Measurements from ENCODE around the gene USO1. TPM values are rescaled to one million over a fixed set of nuclear protein-coding genes. Genes with fewer than 3 reads are reported as not detected.

Gene USO1
- total and polyA plus RNA-seq, 2 of the 13 experiments (the other 11 are each of a cell fraction or from before 2014, with no cell fraction given), result 52.2 to 87.7 TPM

DNA sequence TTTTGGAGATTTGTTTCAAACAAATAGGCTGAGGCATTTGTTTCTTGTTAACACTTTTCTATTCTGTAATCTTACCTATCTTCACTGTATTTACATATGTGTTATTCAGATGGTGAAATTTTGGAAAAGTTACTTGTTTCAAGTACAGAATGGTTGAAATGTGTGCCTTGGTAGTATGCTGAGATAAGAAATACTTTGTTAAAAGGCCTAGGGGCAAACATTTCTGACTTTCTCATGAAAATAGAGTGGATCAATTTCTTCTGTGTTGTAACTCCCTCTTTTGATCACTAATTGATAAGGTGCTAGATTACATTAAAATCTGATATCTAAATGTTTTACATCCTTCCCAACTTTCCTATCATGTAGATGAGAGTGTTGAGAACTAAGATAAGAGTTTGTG is 18.1 kb downstream of the USO1 start:
- intact Hi-C loops (cut with micrococcal nuclease; ENCODE audit: unreplicated experiment) (no loop called here), in situ Hi-C loops (cut with HindIII; ENCODE audit: extremely low pct_ligation_motif_present, low pct_unique_long_range_greater_than_20kb) (no loop called here)
- Histone ChIP-seq H3K79me2 (ENCODE audit: insufficient read depth, low read length) (peaks cover 41% of the 10 kb centered on the region), H3K9me3 (ENCODE audit: low read length) (no peaks in the 10 kb centered on the region), H3K36me3 (replicated peaks in 1 of 2; ENCODE audit: control insufficient read depth in 1 of 2, insufficient read depth in 2 of 2, low read length in 2 of 2) (no peaks in the 10 kb centered on the region; a peak in 1 of 5 replicates), H3K4me3 (replicated peaks in 1 of 3; ENCODE audit: insufficient read depth in 1 of 3, low read depth in 2 of 3, low read length in 3 of 3) (no peak overlapping the region), H3K27me3 (ENCODE audit: control insufficient read depth in 1 of 2, insufficient read depth in 2 of 2, low read length in 2 of 2) (no peaks in the 10 kb centered on the region), H4K20me1 (ENCODE audit: insufficient read depth, low read length) (peaks cover 3% of the 10 kb centered on the region; the same call in 1 of the 2 replicates), H3K27ac (ENCODE audit: extremely low read length, insufficient read depth, low read length) (no peak overlapping the region), H2AFZ (ENCODE audit: low read length) (no peak overlapping the region), H3K4me2 (ENCODE audit: low read depth, low read length) (no peak overlapping the region), H3K4me1 (ENCODE audit: insufficient read depth, low read length) (peaks cover 17% of the 10 kb centered on the region), H3K9ac (ENCODE audit: insufficient read depth, low read depth, low read length) (no peak overlapping the region)
- FAIRE-seq (no peak), DNase-seq (ENCODE audit: low spot score) (no peak), ATAC-seq (no peak)
- ChIA-PET POLR2A (no interaction called here), CTCF (ENCODE audit: low intra/inter-chr PET ratio, low total read pairs) (no interaction called here)
- BruUV-seq (replicated peaks), result no TSS peak
- TF ChIP-seq MTERF4 (CRISPR knock-in tag; IDR thresholded peaks at IDR 0.05) (no peak), ZNF841 (CRISPR knock-in tag; IDR thresholded peaks at IDR 0.05; ENCODE audit: borderline replicate concordance) (no peak), RXRB (CRISPR knock-in tag; IDR thresholded peaks at IDR 0.05; ENCODE audit: borderline replicate concordance) (no peak), ZNF749 (CRISPR knock-in tag; IDR thresholded peaks at IDR 0.05; ENCODE audit: borderline replicate concordance) (no peak)
- TF ChIP-seq, protein P1, sequence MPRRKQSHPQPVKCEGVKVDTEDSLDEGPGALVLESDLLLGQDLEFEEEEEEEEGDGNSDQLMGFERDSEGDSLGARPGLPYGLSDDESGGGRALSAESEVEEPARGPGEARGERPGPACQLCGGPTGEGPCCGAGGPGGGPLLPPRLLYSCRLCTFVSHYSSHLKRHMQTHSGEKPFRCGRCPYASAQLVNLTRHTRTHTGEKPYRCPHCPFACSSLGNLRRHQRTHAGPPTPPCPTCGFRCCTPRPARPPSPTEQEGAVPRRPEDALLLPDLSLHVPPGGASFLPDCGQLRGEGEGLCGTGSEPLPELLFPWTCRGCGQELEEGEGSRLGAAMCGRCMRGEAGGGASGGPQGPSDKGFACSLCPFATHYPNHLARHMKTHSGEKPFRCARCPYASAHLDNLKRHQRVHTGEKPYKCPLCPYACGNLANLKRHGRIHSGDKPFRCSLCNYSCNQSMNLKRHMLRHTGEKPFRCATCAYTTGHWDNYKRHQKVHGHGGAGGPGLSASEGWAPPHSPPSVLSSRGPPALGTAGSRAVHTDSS (CRISPR knock-in tag; conservative IDR thresholded peaks at IDR 0.05), result no peak

DNA sequence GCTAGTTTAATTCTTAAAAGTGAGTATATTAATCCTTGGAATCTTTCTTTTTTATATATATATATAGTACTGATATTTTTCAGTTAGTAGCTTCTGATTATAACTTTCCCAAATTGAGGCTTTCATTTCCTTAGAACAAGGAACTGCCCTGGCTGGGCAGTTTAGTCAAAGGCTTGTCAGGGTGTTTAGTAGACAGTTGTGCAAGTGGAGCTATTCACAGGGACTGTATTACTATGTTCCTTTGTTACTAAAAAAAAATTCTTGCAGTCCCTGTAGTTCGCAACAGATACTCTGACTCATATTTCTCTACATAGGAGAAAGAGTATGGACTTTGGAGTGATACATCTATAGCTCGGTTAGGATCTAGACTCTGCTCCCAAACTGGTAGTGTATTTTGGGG is 20.8 kb downstream of the USO1 start:
- no peak for FAIRE-seq
- DNase-seq (ENCODE audit: low spot score), result peak; percentile 67
- Histone ChIP-seq H3K4me1 (ENCODE audit: insufficient read depth, low read length) (peaks cover 16% of the 10 kb centered on the region), H3K36me3 (replicated peaks in 1 of 2; ENCODE audit: control insufficient read depth in 1 of 2, insufficient read depth in 2 of 2, low read length in 2 of 2) (peaks cover 0 to 2% of the 10 kb centered on the region in 2 experiments; a peak in 1 of 5 replicates), H3K79me2 (ENCODE audit: insufficient read depth, low read length) (peaks cover 36% of the 10 kb centered on the region), H2AFZ (ENCODE audit: low read length) (no peak overlapping the region), H3K9me3 (ENCODE audit: low read length) (no peaks in the 10 kb centered on the region), H3K4me3 (replicated peaks in 1 of 3; ENCODE audit: insufficient read depth in 1 of 3, low read depth in 2 of 3, low read length in 3 of 3) (no peak overlapping the region), H4K20me1 (ENCODE audit: insufficient read depth, low read length) (0 out of 2 replicates have a peak, but pooled peaks cover 3% of the 10 kb centered on the region), H3K27me3 (ENCODE audit: control insufficient read depth in 1 of 2, insufficient read depth in 2 of 2, low read length in 2 of 2) (no peaks in the 10 kb centered on the region), H3K9ac (ENCODE audit: insufficient read depth, low read depth, low read length) (no peak overlapping the region), H3K4me2 (ENCODE audit: low read depth, low read length) (no peak overlapping the region), H3K27ac (ENCODE audit: extremely low read length, insufficient read depth, low read length) (no peak overlapping the region)
- in situ Hi-C loops (cut with HindIII; ENCODE audit: extremely low pct_ligation_motif_present, low pct_unique_long_range_greater_than_20kb) (no loop called here), intact Hi-C loops (cut with micrococcal nuclease; ENCODE audit: unreplicated experiment) (no loop called here)
- WGBS (ENCODE audit: low lambda C conversion rate), result 62% methylated on average over 2 of the region's 2 CpGs
- POLR2A ChIA-PET, result interaction anchor here (1.9 kb wide), 1 partner anchor 21 kb away, joined by 15 read pairs; the partner anchor contains the start of gene USO1
- CTCF ChIA-PET (ENCODE audit: low intra/inter-chr PET ratio, low total read pairs), result no interaction called here
- peak; percentile 88 for ATAC-seq
- BruUV-seq (replicated peaks), result no TSS peak
- peak; percentile 23; the same call in 1 of the 2 replicates for TF ChIP-seq CEBPG (CRISPR knock-in tag; IDR thresholded peaks at IDR 0.05)
- no peak for TF ChIP-seq HIVEP1 (CRISPR knock-in tag; IDR thresholded peaks at IDR 0.05)
- TF ChIP-seq CEBPB (IDR thresholded peaks at IDR 0.05; ENCODE audit: borderline replicate concordance, low read depth, low read length), result peak; percentile 59; the same call in 1 of the 2 replicates
